Glomerular visceral epithelial cell (primary cell): Measurements from ENCODE around the gene FBH1.
"Not testable (repeated sequence)": the region's sequence is repeated elsewhere in the genome, so short reads cannot be mapped to it uniquely, and the experiment has no call there.

ENCODE experiments used
- DNase-seq: peaks from one replicate; pipeline ENCODE4 v3.0.0-alpha.2; 2016; ENCODE audit errors: extremely low spot score

The FBH1 gene

GRCh38 chr10:5959581-5960069 is 69.6 kb downstream of the FBH1 start:
- no peak for DNase-seq

GRCh38 chr10:5960070-5960972 is 70.3 kb downstream of the FBH1 start:
- DNase-seq = no peak

- DNase-seq = not testable (repeated sequence)
These were observed 70.9 kb downstream of the FBH1 start for GRCh38 chr10:5960973-5961275.

- no peak for DNase-seq
These were observed 71.5 kb downstream of the FBH1 start for GRCh38 chr10:5961405-5962100.

- DNase-seq = not testable (repeated sequence)
These were observed 72.4 kb downstream of the FBH1 start for GRCh38 chr10:5962358-5962940.

- DNase-seq = no peak
These were observed 73.0 kb downstream of the FBH1 start for GRCh38 chr10:5963071-5963470.

- no peak for DNase-seq
These were observed 73.5 kb downstream of the FBH1 start for GRCh38 chr10:5963591-5963990.

GRCh38 chr10:5964736-5965135 is 74.7 kb downstream of the FBH1 start:
- no peak for DNase-seq

GRCh38 chr10:5965266-5965665 is 75.2 kb downstream of the FBH1 start:
- peak; percentile 53 for DNase-seq

- DNase-seq = no peak
These were observed 78.1 kb downstream of the FBH1 start for GRCh38 chr10:5968037-5968680.

- no peak for DNase-seq
These were observed 78.8 kb downstream of the FBH1 start for GRCh38 chr10:5968681-5969453.

GRCh38 chr10:5970066-5970465 is 80.0 kb downstream of the FBH1 start:
- DNase-seq = no peak

GRCh38 chr10:5970527-5970926 is 80.5 kb downstream of the FBH1 start:
- no peak for DNase-seq

GRCh38 chr10:5971315-5971832 is 81.3 kb downstream of the FBH1 start:
- no peak for DNase-seq

- DNase-seq = no peak
These were observed 81.8 kb downstream of the FBH1 start for GRCh38 chr10:5971886-5972285.

GRCh38 chr10:5973069-5973468 is 83.0 kb downstream of the FBH1 start:
- no peak for DNase-seq

GRCh38 chr10:5975641-5976473 is 85.8 kb downstream of the FBH1 start:
- DNase-seq = no peak

- peak; percentile 45 for DNase-seq
These were observed 86.7 kb downstream of the FBH1 start for GRCh38 chr10:5976512-5977470.
